Measurements from ENCODE around the gene SEMA4G.
"Not testable (repeated sequence)": the region's sequence is repeated elsewhere in the genome, so short reads cannot be mapped to it uniquely, and the experiment has no call there.

The SEMA4G gene

DNA sequence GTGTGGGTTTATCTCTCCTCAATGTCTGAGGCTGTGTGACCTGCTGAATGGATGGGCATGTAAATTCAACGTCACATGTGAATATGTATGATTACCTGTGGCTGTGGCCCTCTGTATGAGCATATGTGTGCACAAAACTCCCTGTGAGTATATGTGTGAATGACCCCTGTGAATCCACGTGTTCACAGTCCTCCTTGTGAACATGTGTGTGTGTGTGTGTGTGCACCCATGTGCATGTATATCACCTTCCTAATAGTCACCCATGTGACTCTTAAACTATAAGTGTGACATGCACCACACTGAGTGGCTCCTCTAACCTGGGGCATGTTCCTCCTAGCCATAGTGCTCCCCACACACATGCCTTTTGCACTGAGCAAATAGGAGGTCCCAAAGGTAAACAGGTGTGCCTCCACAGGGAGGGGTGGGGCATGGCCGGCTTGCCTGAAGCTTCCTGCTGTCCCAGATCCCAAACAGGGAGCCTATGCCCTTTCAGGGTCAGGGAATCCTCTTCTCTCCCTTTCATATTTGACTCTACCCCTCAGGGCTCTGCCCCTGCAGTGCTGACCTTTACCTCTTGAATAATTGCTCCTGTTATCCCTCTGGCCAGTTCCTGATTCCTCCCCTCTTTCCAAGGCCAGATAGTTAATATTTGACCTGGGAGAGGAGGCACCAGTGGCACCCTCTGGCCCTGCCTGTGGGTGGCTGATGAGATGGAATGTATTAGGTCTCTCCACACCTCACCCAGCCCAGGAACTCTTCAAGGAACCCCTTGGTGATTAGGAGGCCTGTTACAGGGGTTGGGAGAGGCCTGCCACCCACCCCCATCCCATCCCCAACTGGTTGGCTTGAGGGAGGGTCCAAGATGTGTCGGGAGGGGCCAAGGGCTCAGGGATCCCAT, 1.9 kb downstream of the SEMA4G start:
- in situ Hi-C loops (cut with MboI; ENCODE audit: low sequenced_read_pairs): no loop called here

DNA sequence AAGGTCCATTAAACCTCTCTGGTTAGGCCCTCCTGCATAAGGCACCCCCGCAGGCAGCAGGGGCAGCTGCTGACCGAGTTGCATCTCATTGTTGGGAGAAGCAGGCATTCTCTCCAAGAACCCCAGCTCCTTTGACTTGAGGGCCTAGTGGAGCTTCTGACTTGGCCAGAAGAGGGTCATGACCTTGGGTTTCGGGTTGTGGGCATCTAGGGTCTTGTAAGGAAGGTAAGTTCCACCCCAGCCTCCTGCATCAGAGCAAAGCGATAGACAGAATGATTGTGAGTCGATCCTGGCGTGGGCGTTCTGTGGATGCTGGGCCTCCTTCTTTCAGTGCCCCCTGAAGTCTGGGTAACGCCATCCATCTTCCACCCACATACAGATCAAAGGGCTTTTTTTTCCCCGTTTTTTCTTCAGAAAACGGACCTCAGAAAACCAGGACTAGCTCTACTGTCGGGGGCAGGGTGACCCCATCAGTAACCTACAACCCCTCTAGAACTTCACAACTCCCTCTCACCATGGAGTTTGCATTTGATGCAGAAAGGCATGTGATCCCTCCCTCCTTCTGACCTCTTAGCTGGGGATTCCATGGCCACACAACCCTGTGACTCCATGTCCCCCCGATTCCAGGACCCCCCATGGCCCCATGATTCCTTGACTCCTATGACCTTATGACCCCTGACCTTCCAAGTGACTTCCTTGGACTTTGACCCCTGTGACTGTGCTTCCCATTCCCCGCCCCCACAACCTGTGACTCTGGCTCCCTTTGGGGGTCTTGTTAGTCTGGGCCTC, 3.0 kb downstream of the SEMA4G start:
- in situ Hi-C loops (cut with MboI; ENCODE audit: low sequenced_read_pairs): no loop called here

- in situ Hi-C loops (cut with MboI; ENCODE audit: low sequenced_read_pairs): no loop called here
Measured at GRCh38 chr10:100972904-100973535, 3.7 kb downstream of the SEMA4G start.

DNA sequence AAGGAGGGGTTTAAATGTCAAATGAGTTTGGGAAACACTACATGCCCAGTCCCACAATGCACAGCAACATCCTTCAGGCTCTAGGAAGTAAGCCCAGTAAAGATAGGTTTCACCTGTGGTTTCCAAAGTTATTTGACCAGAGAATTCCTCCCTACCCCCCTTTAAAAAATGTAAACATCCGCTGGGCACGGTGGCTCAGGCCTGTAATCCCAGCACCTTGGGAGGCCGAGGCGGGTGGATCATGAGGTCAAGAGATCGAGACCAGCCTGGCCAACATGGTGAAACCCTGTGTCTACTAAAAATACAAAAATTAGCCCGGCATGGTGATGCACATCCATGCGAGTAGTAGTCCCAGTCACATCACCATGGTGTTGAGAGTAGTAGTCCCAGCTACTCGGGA, 6.1 kb downstream of the SEMA4G start:
- in situ Hi-C loops (cut with MboI; ENCODE audit: low sequenced_read_pairs): not testable (repeated sequence)

DNA sequence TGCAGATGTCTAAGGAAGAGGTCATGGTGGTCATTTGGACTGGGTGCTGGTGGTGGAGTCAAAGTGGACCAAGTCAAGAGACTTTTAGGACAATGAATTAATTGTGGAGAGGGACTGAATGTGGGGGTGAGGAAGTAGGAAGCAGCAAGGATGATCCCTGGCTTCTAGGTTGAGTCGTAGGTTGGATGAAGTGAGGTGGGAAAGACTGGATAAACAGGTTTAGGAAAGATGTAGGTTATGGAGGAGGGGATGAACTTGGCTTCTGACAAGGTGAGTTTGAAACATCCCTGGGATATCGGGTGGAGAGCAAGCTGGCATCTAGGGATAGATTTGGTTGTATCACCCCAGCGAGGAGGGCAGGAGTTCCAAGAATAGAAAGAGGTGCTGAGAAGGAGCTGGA, 7.6 kb downstream of the SEMA4G start:
- in situ Hi-C loops (cut with MboI; ENCODE audit: low sequenced_read_pairs): no loop called here

DNA sequence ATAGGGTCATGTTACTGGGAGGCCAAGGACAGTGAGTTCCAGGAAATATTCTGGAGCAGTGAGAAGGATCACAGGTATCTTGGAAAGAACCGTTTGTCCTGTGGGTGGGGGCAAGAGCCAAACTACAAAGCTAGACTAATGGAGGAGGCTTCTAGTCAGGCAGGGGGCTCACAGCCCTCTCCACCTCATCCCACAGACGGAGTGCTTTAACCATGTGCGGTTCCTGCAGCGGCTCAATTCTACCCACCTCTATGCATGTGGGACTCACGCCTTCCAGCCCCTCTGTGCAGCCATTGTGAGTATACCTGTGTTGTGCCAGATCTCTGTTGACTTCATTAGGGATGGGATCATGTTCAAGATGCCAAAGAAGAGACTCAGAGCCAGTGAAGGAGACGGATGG, 8.1 kb downstream of the SEMA4G start:
- in situ Hi-C loops (cut with MboI; ENCODE audit: low sequenced_read_pairs): no loop called here

- in situ Hi-C loops (cut with MboI; ENCODE audit: low sequenced_read_pairs): no loop called here
Measured at GRCh38 chr10:100978121-100978900, 9.0 kb downstream of the SEMA4G start.

- in situ Hi-C loops (cut with MboI; ENCODE audit: low sequenced_read_pairs): no loop called here
Measured at GRCh38 chr10:100978901-100979195, 9.5 kb downstream of the SEMA4G start.

DNA sequence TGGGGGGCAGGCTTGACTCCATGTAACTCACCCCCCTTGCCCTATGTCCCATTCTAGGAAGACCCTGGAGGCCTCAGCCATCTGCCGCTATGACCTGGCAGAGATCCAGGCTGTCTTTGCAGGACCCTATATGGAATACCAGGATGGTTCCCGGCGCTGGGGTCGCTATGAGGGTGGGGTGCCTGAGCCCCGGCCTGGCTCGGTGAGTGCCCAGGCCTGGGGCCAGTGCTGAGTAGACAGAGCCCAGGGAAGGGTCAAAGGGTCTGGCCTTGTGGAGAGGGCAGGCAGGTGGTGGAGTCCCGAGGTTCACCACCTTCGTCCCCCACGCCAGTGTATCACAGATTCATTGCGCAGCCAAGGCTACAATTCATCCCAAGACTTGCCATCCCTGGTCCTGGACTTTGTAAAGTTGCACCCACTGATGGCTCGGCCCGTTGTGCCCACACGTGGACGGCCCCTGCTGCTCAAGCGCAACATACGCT, 10.5 kb downstream of the SEMA4G start:
- in situ Hi-C loops (cut with MboI; ENCODE audit: low sequenced_read_pairs): no loop called here

GRCh38 chr10:100980311-100980710, 11.0 kb downstream of the SEMA4G start:
- in situ Hi-C loops (cut with MboI; ENCODE audit: low sequenced_read_pairs): no loop called here

- in situ Hi-C loops (cut with MboI; ENCODE audit: low sequenced_read_pairs): no loop called here
Measured at GRCh38 chr10:100980711-100981110, 11.4 kb downstream of the SEMA4G start.

DNA sequence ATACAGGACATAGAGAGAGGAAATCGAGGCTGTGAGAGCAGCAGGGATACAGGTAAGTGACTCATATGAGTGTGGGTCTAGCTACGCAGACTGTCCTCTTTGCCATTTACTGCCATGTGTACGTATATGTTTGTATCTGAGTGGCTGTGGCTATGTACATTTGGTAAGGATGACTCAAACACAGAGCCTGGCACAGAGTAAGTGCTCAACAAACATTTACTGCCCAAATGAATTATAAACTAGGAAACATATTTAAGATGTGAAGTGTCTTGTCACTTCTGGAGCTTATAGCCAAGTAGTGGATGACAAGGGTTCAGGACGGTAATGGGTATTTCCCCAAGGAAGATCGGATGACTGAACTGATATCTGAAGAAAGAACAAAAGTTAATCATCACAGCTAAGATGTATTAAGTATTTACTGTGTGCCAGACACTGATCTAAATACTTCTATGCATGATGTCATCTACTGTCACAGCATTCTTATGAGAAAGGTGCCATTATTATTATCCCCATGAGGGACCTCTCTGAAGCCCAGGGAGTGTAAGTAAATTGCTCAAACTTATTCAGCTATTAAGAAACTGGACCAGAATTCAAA, 12.0 kb downstream of the SEMA4G start:
- in situ Hi-C loops (cut with MboI; ENCODE audit: low sequenced_read_pairs): no loop called here

DNA sequence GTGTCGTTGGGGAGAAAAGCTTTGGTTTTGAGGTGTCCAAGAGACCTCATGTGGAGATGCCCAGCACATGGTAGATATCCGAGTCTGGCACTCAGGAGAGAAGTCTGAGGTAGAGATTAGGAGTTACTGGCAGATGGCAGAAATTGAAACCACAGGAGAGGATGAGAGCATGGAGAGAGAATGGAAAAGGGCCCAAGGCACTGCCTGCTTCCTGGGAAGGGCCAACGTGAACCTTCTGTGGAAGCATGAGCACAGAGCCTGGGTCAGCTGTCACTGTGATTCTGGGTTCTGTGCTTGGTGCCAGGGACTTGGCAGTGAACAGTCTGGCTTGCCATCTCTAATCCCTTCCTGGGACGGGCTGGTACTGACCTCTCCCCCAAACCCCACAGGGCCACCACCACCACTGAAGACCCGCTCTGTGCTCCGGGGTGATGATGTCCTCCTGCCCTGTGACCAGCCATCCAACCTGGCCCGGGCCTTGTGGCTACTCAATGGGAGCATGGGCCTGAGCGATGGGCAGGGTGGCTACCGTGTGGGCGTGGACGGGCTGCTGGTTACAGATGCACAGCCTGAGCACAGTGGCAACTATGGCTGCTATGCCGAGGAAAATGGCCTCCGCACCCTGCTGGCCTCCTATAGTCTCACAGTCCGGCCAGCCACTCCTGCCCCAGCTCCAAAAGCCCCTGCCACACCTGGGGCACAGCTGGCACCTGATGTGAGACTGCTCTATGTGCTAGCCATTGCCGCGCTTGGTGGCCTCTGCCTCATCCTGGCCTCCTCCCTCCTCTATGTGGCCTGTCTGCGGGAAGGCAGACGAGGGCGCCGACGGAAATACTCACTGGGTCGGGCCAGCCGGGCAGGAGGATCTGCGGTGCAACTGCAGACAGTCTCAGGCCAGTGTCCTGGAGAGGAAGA, 13.9 kb downstream of the SEMA4G start:
- in situ Hi-C loops (cut with MboI; ENCODE audit: low sequenced_read_pairs): no loop called here

DNA sequence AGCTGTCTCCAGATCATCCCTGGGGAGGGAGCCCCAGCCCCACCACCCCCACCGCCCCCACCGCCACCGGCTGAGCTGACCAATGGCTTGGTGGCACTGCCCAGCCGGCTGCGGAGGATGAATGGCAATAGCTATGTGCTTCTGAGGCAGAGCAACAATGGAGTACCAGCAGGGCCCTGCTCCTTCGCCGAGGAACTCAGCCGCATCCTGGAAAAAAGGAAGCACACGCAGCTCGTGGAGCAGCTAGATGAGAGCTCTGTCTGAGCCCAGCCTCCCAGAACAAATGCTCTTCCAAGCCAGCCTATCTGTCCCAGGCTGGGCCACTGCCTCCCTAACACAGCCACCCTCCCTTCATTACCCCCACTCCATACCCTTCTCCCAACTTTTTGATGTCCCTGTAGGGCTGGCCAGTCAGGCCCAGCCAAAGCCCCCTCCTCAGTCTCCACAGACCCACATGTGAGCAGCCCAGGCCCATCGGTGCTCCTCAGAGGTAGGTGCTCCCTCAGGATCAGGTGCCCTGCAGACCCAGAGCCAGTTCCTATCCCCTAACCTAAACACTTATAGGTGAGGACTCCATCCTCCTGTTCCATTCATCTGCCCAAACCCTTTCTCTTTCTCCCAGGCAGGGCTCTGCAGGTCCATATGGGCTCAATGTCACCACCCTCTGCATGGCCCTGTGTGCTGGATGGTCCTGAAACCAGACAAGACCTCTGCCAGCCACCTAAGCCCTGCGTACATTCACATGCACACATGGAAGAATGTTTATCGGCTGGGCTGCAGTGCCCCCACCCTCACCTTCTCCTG, 14.8 kb downstream of the SEMA4G start:
- in situ Hi-C loops (cut with MboI; ENCODE audit: low sequenced_read_pairs): no loop called here

DNA sequence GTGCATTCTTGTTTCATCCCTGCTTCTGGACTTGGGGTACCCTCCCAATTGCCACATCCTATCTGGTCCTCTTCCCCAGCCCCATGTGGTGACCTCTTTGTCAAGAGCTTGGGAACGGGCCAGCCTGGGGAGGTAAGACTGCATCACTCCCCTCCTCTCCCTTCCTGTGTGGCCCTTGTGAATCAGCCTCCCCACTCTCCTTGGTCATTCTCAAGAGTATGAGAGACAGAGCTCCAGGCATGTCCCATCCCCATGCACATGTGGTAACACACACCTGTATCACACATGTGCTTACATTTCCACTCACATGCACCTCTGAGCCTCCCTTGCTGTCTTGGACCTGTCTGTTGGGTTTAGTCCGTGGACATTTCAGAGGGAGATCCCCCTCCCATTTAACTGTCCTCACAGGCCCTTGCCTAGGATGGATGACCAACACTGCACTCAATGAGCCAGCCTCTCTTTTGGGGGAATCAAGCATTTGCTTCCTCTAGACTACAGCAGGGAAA, 15.4 kb downstream of the SEMA4G start:
- in situ Hi-C loops (cut with MboI; ENCODE audit: low sequenced_read_pairs): no loop called here

DNA sequence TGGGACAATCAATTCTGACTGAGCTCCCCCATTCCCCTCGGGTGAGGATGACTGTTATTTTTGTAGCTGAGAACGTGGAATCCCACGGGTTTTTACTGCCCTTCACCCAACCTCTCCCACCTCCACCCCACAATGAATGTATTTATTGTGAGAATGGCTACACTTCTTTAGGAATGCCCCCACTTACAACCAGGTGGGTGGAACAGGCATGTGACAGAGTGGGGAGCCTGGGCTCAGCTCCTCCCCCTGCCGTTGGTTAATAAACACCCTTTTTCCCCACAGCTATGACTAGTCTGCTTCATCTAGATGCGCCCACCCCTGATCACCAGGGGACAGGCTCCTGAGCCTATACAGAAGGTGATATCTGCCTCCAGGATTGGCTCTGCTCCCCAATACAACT, 16.0 kb downstream of the SEMA4G start:
- in situ Hi-C loops (cut with MboI; ENCODE audit: low sequenced_read_pairs): no loop called here

- in situ Hi-C loops (cut with MboI; ENCODE audit: low sequenced_read_pairs): no loop called here
Measured at GRCh38 chr10:100986623-100986951, 17.3 kb downstream of the SEMA4G start.

- in situ Hi-C loops (cut with MboI; ENCODE audit: low sequenced_read_pairs): no loop called here
Measured at GRCh38 chr10:100986952-100987684, 17.8 kb downstream of the SEMA4G start, which contains the start of the genes MRPL43 and TWNK. MRPL43 (minus strand) TSS chr10:100987497; CDS start chr10:100987443, 54 bp downstream. TWNK (plus strand) TSS chr10:100987543; CDS start chr10:100988211, 668 bp downstream.

All from HL-60/S4 treated with phorbol 12-myristate 13-acetate at 8.2 ng/mL for 4 days and 3 days (cell line).